MG63 (cell line): Measurements from ENCODE around the gene PLXNC1. TPM values are rescaled to one million over a fixed set of nuclear protein-coding genes. Genes with fewer than 3 reads are reported as not detected.

Experiments used
- DNase-seq: peaks from one replicate; pipeline ENCODE4 v3.0.0-alpha.2; 2020
- H3K27me3 ChIP-seq: fragments of 250-450 bp; sonication (Bioruptor Pico); 2 replicates; pipeline ENCODE4 v1.5.1; 2020; ENCODE audit warnings: mild to moderate bottlenecking, moderate library complexity
- H3K36me3 ChIP-seq: fragments of 250-450 bp; sonication (Bioruptor Pico); 2 replicates; pipeline ENCODE4 v1.5.1; 2020; ENCODE audit warnings: mild to moderate bottlenecking, moderate library complexity
- H3K4me3 ChIP-seq: fragments of 250-450 bp; sonication (Bioruptor Pico); 2 replicates; pipeline ENCODE4 v1.5.1; 2020; ENCODE audit warnings: mild to moderate bottlenecking, moderate library complexity
- H3K9me3 ChIP-seq: fragments of 250-450 bp; sonication (Bioruptor Pico); 2 replicates; pipeline ENCODE4 v1.5.1; 2020; ENCODE audit warnings: mild to moderate bottlenecking, moderate library complexity
- total RNA-seq: library from RNA; depleted of rRNA; stranded (reverse); fragments of >200 nt; shearing (Covaris generic); gene quantifications from 2 replicates; pipeline ENCODE4 v1.2.3, GENCODE V29; 2014; ENCODE audit warnings: low replicate concordance

The PLXNC1 gene
- total RNA-seq, 1 experiment from 2014 or later, result 0.16 TPM

DNA sequence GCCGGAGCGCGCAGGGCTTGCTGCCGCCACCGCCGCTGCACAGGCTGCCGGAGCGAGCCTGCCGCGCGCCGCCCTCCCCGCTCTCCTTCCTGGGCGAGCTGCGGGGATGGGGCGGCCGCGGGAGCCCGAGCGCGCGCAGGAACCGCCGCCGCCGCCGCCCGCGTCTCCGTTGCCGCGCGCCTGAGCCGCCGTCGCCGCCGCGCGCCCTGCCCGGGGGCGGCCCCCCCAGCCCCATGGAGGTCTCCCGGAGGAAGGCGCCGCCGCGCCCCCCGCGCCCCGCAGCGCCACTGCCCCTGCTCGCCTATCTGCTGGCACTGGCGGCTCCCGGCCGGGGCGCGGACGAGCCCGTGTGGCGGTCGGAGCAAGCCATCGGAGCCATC lies 352 bp downstream of the PLXNC1 start:
- Histone ChIP-seq H3K36me3 (no peaks in the 10 kb centered on the region), H3K4me3 (peak overlapping the region; percentile 40), H3K27me3 (peaks cover 67% of the 10 kb centered on the region), H3K9me3 (no peaks in the 10 kb centered on the region)
- DNase-seq, result no peak

DNA sequence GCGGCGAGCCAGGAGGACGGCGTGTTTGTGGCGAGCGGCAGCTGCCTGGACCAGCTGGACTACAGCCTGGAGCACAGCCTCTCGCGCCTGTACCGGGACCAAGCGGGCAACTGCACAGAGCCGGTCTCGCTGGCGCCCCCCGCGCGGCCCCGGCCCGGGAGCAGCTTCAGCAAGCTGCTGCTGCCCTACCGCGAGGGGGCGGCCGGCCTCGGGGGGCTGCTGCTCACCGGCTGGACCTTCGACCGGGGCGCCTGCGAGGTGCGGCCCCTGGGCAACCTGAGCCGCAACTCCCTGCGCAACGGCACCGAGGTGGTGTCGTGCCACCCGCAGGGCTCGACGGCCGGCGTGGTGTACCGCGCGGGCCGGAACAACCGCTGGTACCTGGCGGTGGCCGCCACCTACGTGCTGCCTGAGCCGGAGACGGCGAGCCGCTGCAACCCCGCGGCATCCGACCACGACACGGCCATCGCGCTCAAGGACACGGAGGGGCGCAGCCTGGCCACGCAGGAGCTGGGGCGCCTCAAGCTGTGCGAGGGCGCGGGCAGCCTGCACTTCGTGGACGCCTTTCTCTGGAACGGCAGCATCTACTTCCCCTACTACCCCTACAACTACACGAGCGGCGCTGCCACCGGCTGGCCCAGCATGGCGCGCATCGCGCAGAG lies 873 bp downstream of the PLXNC1 start:
- Histone ChIP-seq H3K36me3 (no peaks in the 10 kb centered on the region), H3K9me3 (no peaks in the 10 kb centered on the region), H3K27me3 (peaks cover 69% of the 10 kb centered on the region), H3K4me3 (peak overlapping the region; percentile 34; the same call in 1 of the 2 replicates)
- DNase-seq, result peak; percentile 52

GRCh38 chr12:94149781-94150239 lies 1.4 kb downstream of the PLXNC1 start:
- Histone ChIP-seq H3K9me3 (no peaks in the 10 kb centered on the region), H3K4me3 (no peak overlapping the region), H3K27me3 (peaks cover 72% of the 10 kb centered on the region), H3K36me3 (no peaks in the 10 kb centered on the region)
- peak; percentile 27 for DNase-seq

DNA sequence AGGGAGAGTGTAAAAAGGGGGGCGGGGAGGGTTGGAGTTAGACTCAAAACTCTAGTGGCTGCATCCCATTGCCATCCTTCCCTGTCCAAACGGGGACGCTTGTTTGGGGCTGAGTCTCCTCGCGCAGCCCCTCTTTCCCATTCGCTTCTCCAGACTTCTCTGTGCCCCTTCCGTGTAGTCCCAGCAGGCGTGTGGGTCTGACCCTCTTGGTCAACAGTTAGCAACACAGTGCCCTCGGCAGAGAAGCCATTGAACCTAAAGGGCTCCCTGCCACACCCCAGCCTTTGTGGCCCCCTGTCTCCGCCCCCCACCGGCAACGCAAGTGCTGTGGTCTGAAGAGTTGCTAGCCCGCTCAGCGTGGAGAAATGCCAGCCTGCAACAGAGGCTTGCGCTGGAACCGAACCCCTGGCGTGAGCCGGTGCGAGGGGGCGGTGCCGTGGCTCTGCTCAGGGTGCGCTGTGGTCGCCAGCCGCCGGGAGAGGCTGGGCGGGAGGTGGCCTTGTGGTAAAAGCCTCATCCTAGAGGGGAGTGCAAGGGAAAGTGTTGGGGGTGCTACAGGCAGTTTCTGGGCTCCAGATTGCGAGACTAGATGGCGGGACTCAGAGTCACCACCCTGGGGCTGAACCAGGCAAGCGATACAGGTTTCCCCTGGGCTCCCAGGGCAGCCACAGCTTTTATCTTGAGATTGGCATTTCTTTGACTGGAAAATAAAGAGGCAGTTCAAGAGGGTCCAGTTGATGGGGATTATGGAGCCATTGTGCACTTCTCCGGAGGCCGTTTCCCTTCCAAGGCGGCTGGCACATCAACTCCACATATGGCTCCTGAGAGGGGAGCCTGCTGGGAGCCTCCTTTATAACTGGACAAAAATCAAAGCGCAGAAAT lies 2.1 kb downstream of the PLXNC1 start:
- DNase-seq, result no peak
- H3K4me3 ChIP-seq, result no peak overlapping the region
- H3K36me3 ChIP-seq, result no peaks in the 10 kb centered on the region
- no peaks in the 10 kb centered on the region for H3K9me3 ChIP-seq
- peaks cover 75% of the 10 kb centered on the region for H3K27me3 ChIP-seq

DNA sequence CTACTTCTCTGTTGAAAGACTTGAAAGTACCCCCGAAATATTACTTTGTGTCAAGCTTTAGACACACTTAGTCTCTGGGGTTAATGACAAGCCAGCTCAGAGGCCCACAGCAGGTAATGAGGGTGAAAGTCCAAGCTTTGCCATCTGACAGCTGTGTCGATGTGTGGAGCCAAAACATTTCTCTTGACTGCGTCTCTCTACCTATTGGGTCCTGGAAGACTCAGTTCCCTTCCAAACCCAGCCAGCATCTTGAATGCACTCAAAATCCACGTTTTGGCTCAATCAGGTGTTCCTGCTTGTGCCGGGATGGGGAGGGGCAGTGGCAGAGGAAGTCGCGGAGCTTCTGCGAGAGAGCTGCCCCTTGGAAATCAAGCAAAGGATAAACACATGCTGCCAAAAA lies 3.2 kb downstream of the PLXNC1 start:
- no peaks in the 10 kb centered on the region for H3K36me3 ChIP-seq
- H3K27me3 ChIP-seq, result peaks cover 72% of the 10 kb centered on the region
- H3K4me3 ChIP-seq, result no peak overlapping the region
- DNase-seq, result no peak
- H3K9me3 ChIP-seq, result no peaks in the 10 kb centered on the region

GRCh38 chr12:94152292-94153078 lies 4.1 kb downstream of the PLXNC1 start:
- DNase-seq, result no peak
- Histone ChIP-seq H3K9me3 (no peaks in the 10 kb centered on the region), H3K27me3 (peaks cover 63% of the 10 kb centered on the region), H3K36me3 (no peaks in the 10 kb centered on the region), H3K4me3 (no peak overlapping the region)

DNA sequence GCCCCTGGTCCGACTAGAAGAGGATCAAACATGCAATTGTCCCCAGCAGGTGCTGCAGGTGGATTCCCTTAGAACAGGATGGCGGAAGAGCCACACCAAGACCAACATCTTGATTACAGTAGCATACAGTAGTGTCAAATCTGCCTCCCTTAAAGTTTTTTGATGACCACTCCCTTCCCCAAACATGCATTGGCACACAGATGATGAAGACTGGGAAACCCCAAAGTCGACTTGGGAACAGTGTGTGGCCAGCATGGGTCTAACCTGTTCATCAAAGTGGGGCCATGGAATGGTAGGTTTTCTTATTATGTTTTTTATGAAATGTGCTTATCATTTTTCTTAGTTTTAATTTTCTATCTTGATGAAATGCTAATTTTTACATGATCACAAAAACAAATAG lies 8.8 kb downstream of the PLXNC1 start:
- no peaks in the 10 kb centered on the region for H3K9me3 ChIP-seq
- H3K4me3 ChIP-seq, result no peak overlapping the region
- no peak for DNase-seq
- peaks cover 25% of the 10 kb centered on the region for H3K27me3 ChIP-seq
- H3K36me3 ChIP-seq, result no peaks in the 10 kb centered on the region

DNA sequence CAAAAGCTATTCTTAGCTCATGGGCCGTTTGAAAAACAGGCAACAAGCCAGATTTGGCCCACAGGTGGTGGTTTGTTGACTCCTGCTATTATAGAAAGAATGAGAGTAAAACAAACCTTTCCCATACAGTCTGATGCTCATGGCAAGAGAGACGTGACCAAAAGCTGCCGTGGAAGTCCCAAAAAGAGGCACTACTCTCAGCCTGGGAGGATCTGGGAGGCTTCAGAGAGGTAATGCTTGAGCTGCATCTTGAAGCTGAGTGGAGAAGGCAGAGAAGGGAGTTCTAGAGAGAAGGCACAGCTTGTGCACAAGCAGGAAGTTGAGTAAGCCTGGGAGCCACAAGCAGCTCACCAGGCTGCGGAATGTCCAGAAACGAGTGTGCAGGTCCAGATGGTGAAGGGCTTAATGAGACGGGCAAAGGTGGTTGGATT lies 9.6 kb downstream of the PLXNC1 start:
- DNase-seq, result no peak
- H3K4me3 ChIP-seq, result no peak overlapping the region
- H3K27me3 ChIP-seq, result peaks cover 17% of the 10 kb centered on the region
- no peaks in the 10 kb centered on the region for H3K9me3 ChIP-seq
- H3K36me3 ChIP-seq, result no peaks in the 10 kb centered on the region

GRCh38 chr12:94158666-94159065 lies 10.3 kb downstream of the PLXNC1 start:
- DNase-seq, result no peak
- Histone ChIP-seq H3K4me3 (no peak overlapping the region), H3K9me3 (no peaks in the 10 kb centered on the region), H3K27me3 (peaks cover 10% of the 10 kb centered on the region), H3K36me3 (no peaks in the 10 kb centered on the region)

GRCh38 chr12:94162108-94162507 lies 13.7 kb downstream of the PLXNC1 start:
- H3K4me3 ChIP-seq, result no peak overlapping the region
- H3K9me3 ChIP-seq, result no peaks in the 10 kb centered on the region
- DNase-seq, result no peak
- H3K27me3 ChIP-seq, result peaks cover 10% of the 10 kb centered on the region
- H3K36me3 ChIP-seq, result no peaks in the 10 kb centered on the region

DNA sequence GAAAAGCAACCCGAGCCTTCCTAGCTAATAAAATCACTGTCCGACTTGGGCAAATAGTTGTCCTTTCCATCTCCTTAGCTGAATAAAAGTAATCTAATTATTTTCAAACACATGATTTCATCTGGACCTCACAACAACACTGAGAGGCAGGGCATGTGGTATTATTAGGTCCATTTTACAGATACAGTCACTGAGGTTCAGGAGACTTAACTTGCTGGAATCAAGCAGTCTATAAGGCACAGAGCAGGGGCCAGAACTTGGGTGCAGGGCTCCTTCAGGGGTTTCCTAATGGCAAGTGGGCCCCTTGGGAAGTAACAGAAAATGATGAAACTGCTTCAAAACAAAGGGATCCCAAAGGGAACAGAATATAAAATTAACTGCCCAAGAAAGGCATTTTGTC lies 15.5 kb downstream of the PLXNC1 start:
- Histone ChIP-seq H3K4me3 (no peak overlapping the region), H3K36me3 (no peaks in the 10 kb centered on the region), H3K27me3 (peaks cover 16% of the 10 kb centered on the region), H3K9me3 (no peaks in the 10 kb centered on the region)
- no peak for DNase-seq

DNA sequence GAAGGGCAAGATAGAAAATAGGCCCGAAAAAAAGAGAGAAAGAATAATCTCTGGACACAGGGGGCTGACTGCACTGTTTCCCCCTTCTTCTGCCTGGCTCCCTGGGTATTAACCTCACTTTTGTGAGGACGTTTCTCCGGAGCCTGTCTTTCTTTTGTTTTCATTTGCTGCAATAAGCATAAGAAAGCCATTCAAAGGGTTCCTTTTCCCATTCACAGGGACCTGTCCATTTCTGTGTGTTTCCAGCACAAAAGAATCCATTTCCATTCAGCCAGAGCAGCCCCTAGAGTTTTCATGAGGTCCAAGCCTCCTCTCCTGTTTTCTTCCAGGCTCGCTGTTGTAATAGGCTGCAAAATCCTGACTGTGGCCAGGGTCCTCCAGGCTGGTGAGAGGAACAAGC lies 16.8 kb downstream of the PLXNC1 start:
- H3K27me3 ChIP-seq, result peaks cover 19% of the 10 kb centered on the region
- DNase-seq, result no peak
- H3K9me3 ChIP-seq, result no peaks in the 10 kb centered on the region
- H3K4me3 ChIP-seq, result no peak overlapping the region
- no peaks in the 10 kb centered on the region for H3K36me3 ChIP-seq

DNA sequence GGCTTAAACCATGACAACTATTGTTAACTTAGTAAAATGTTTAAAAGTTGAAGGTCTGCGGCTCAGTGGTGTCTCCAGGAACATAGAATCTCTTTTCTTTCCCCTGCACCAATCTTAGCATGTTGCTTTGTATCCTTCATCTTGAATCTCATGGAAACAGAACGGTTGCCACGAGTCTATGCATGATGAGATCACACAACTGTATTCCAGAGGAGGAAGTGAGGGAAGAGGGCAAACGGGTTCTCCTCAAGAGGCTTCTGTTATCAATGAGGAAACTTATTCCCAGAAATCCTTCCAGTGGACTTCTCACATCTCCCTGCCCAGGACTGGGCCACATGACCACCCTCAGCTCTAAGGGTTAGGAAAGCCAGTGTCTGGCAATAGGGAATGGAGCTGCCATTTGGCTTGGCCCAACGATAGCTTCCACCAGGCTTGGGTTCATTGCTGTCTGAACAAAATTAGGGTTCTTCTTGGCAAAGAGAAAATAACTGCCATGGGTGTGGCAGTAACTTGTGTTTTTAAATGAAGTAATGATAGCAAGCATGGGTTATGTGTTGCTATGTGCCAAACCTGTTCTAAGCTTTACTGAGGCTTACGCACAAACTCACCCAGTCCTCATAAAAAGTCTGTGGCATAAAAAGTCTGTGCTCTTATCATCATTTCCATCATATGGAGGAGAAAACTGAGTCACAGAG lies 17.4 kb downstream of the PLXNC1 start:
- no peaks in the 10 kb centered on the region for H3K9me3 ChIP-seq
- no peaks in the 10 kb centered on the region for H3K36me3 ChIP-seq
- H3K27me3 ChIP-seq, result peaks cover 19% of the 10 kb centered on the region
- no peak for DNase-seq
- no peak overlapping the region for H3K4me3 ChIP-seq

DNA sequence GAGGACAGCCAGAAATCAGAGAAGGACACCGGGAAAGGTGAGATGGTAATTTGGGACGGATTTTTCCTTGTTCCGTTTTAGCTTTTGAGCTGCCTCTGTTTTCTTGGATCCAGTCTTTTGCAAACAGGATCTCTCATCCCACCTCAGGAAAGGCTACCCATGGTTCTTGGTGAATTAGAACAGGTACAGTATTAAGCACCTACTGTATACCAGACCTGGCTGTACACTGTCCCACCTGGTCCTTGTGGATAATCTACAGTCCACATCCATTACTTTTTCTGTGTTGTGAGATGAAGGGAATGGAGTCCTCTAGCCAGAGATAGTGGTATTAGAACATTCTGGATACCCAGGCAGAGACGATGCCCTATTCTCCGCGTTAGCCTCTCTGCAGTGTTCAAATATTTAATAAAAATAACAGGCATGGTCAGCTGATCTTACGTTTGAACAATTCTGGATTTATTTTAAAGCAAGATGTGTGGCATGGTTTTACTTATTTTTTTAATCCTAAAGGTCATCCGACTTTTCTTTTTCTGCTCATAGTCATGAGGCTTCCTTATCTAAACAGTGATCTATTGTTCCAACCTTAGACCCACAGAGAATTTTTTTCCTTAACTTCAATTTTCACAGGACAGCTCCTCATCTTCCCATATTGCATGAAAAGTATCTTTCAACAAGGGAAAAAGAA lies 18.8 kb downstream of the PLXNC1 start:
- Histone ChIP-seq H3K27me3 (peaks cover 19% of the 10 kb centered on the region), H3K9me3 (no peaks in the 10 kb centered on the region), H3K4me3 (no peak overlapping the region)

GRCh38 chr12:94167756-94168416 lies 19.5 kb downstream of the PLXNC1 start:
- Histone ChIP-seq H3K27me3 (peaks cover 19% of the 10 kb centered on the region), H3K36me3 (no peaks in the 10 kb centered on the region), H3K4me3 (no peak overlapping the region), H3K9me3 (no peaks in the 10 kb centered on the region)
- no peak for DNase-seq

More for the DNA sequence above, 18.8 kb downstream of the PLXNC1 start:
- DNase-seq, result no peak
- no peaks in the 10 kb centered on the region for H3K36me3 ChIP-seq
